HepG2 (cell line): Measurements from ENCODE around the gene HSF2BP. TPM values are rescaled to one million over a fixed set of nuclear protein-coding genes. Genes with fewer than 3 reads are reported as not detected.

ENCODE experiments used
- CC2D1A ChIP-seq: sonication (generic); formaldehyde crosslinking; IDR thresholded peaks from 2 replicates; pipeline ENCODE4 v1.8.1; 2023; ENCODE audit warnings: mild to moderate bottlenecking, missing genetic modification reagents
- FOSL2 ChIP-seq: sonication (generic); formaldehyde crosslinking; IDR thresholded peaks from 2 replicates; pipeline ENCODE4 v1.4.0; 2020; ENCODE audit warnings: missing genetic modification reagents
- FOXP4 ChIP-seq: sonication (generic); formaldehyde crosslinking; IDR thresholded peaks from 2 replicates; pipeline ENCODE4 v1.4.0; 2020; ENCODE audit warnings: missing genetic modification reagents
- JUNB ChIP-seq: sonication (generic); formaldehyde crosslinking; IDR thresholded peaks from 2 replicates; pipeline ENCODE4 v1.8.0; 2022; ENCODE audit warnings: missing genetic modification reagents, mild to moderate bottlenecking, borderline replicate concordance
- KDM6A ChIP-seq: IDR thresholded peaks from 2 replicates; pipeline ENCODE4 v1.6.1; 2016; ENCODE audit warnings: low read depth
- NFE2 ChIP-seq: sonication (generic); formaldehyde crosslinking; IDR thresholded peaks from 2 replicates; pipeline ENCODE4 v1.4.0; 2020; ENCODE audit warnings: missing genetic modification reagents
- NR2F6 ChIP-seq, 2 experiments: IDR thresholded peaks; 2 replicates each; pipeline ENCODE4 v1.6.1; 2016; ENCODE audit warnings: antibody characterized with exemption in 1 of 2, mild to moderate bottlenecking in 1 of 2
- PAF1 ChIP-seq: IDR thresholded peaks from 2 replicates; pipeline ENCODE4 v1.6.1; 2016; ENCODE audit warnings: missing genetic modification reagents, missing compliant biosample characterization
- POLR2G ChIP-seq: fragments of 200-400 bp; formaldehyde crosslinking; IDR thresholded peaks from 2 replicates; pipeline ENCODE4 v1.6.1; 2018; ENCODE audit warnings: mild to moderate bottlenecking, low read depth, low read length, moderate library complexity
- RCOR2 ChIP-seq: IDR thresholded peaks from 2 replicates; pipeline ENCODE4 v1.6.1; 2016; ENCODE audit warnings: missing biosample characterization, missing genetic modification reagents
- SOX13 ChIP-seq, 3 experiments: fragments of 450-650 bp in 1 of 3; sonication (generic) in 1 of 3; formaldehyde crosslinking in 1 of 3; IDR thresholded peaks in 2 of 3; conservative IDR thresholded peaks in 1 of 3; 2 replicates each; pipeline versions ENCODE4 v1.5.0 to v1.6.1; 2016 to 2020; ENCODE audit warnings: antibody characterized with exemption in 1 of 3, mild to moderate bottlenecking in 1 of 3, missing compliant biosample characterization in 1 of 3, missing genetic modification reagents in 1 of 3, moderate library complexity in 1 of 3
- TEAD3 ChIP-seq: optimal IDR thresholded peaks from 2 replicates; pipeline ENCODE3; 2016; ENCODE audit warnings: borderline replicate concordance
- THAP11 ChIP-seq: IDR thresholded peaks from 2 replicates; pipeline ENCODE4 v1.6.1; 2016; ENCODE audit warnings: missing biosample characterization, missing genetic modification reagents
- YY1 ChIP-seq: IDR thresholded peaks from 2 replicates; pipeline ENCODE4 v1.6.1; 2011; ENCODE audit warnings: low read length, low read depth, moderate library complexity, mild to moderate bottlenecking; ENCODE audit not compliant: insufficient read depth, insufficient replicate concordance
- ZFP82 ChIP-seq: sonication (generic); formaldehyde crosslinking; IDR thresholded peaks from 2 replicates; pipeline ENCODE4 v1.5.1; 2020; ENCODE audit warnings: mild to moderate bottlenecking, missing genetic modification reagents, borderline replicate concordance
- ZFY ChIP-seq: sonication (generic); formaldehyde crosslinking; IDR thresholded peaks from 2 replicates; pipeline ENCODE4 v1.4.0; 2020; ENCODE audit warnings: missing genetic modification reagents
- ZNF609 ChIP-seq: sonication (generic); formaldehyde crosslinking; IDR thresholded peaks from 2 replicates; pipeline ENCODE4 v1.4.0; 2020; ENCODE audit warnings: mild to moderate bottlenecking, missing genetic modification reagents, borderline replicate concordance
- polyA plus RNA-seq, 8 experiments: library from polyadenylated mRNA; depleted of rRNA in 3 of 8; stranded (reverse) in 7 of 8; unstranded in 1 of 8; fragments of >200 nt; fragmentation: Illumina TruSeq in 4 of 8; extraction: Trizol in 4 of 8; gene quantifications; 2 replicates each; pipeline versions ENCODE4 v1.2.1 to v1.2.3, GENCODE V29; 2011 to 2016; ENCODE audit warnings: low read depth in 4 of 8, missing spikeins in 1 of 8, mixed read lengths in 1 of 8; ENCODE audit not compliant: insufficient read depth in 1 of 8
- total RNA-seq, 5 experiments: library from RNA; depleted of rRNA; stranded (reverse); fragments of >200 nt; fragmentation: Illumina TruSeq; extraction: Trizol; gene quantifications; 2 replicates each; pipeline ENCODE4 v1.2.3, GENCODE V29; 2016; ENCODE audit warnings: low read depth in 1 of 5
- TF ChIP-seq, protein P1 (sequence below): sonication (generic); formaldehyde crosslinking; IDR thresholded peaks from 2 replicates; pipeline ENCODE4 v1.5.0; 2020; ENCODE audit warnings: missing genetic modification reagents
- TF ChIP-seq, protein P2 (sequence below): sonication (generic); formaldehyde crosslinking; IDR thresholded peaks from 2 replicates; pipeline ENCODE4 v1.4.0; 2020; ENCODE audit warnings: mild to moderate bottlenecking, low read depth, missing genetic modification reagents
- TF ChIP-seq, protein P3 (sequence below): sonication (generic); formaldehyde crosslinking; IDR thresholded peaks from 2 replicates; pipeline ENCODE4 v1.5.1; 2020; ENCODE audit warnings: mild to moderate bottlenecking, missing genetic modification reagents, moderate library complexity

The HSF2BP gene
- total and polyA plus RNA-seq, 2 of the 13 experiments (the other 11 are each of a cell fraction or from before 2014, with no cell fraction given): 0.67 to 2.2 TPM

DNA sequence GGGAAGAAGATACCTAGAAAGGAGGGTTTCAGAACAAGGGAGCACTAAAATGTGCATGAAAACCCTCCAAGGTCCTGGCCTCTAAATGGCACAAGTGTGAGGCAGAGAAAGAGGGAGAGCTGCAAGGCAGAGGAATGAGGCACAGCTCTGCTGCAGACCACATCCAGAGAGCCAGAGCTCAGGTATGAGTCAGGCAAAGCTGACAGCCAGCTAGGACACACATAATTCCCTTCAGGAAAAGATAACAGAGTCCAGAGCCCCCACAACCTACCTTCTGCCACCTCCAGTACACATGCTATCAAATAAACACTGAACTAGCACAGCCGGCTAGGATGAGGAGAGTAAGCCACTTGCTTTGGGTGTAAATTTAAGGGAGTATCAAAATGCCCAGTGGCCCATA, 62.2 kb downstream of the HSF2BP start (continued):
- TF ChIP-seq, protein P1, sequence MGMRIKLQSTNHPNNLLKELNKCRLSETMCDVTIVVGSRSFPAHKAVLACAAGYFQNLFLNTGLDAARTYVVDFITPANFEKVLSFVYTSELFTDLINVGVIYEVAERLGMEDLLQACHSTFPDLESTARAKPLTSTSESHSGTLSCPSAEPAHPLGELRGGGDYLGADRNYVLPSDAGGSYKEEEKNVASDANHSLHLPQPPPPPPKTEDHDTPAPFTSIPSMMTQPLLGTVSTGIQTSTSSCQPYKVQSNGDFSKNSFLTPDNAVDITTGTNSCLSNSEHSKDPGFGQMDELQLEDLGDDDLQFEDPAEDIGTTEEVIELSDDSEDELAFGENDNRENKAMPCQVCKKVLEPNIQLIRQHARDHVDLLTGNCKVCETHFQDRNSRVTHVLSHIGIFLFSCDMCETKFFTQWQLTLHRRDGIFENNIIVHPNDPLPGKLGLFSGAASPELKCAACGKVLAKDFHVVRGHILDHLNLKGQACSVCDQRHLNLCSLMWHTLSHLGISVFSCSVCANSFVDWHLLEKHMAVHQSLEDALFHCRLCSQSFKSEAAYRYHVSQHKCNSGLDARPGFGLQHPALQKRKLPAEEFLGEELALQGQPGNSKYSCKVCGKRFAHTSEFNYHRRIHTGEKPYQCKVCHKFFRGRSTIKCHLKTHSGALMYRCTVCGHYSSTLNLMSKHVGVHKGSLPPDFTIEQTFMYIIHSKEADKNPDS (CRISPR knock-in tag): no peak
- TF ChIP-seq CC2D1A (CRISPR knock-in tag): no peak
- 0 out of 2 replicates have a peak, but pooled peaks have one; percentile 19 for TF ChIP-seq ZNF609 (CRISPR knock-in tag)
- no peak for TF ChIP-seq RCOR2 (CRISPR knock-in tag)
- TF ChIP-seq ZFP82: no peak
- TF ChIP-seq NFE2 (CRISPR knock-in tag): no peak
- TF ChIP-seq JUNB (CRISPR knock-in tag): no peak
- TF ChIP-seq ZFY (CRISPR knock-in tag): no peak
- no peak for TF ChIP-seq PAF1 (CRISPR knock-in tag)
- no peak for TF ChIP-seq SOX13 (IDR thresholded peaks at IDR 0.05)
- TF ChIP-seq SOX13 (CRISPR knock-in tag; conservative IDR thresholded peaks at IDR 0.05 in 1 of 2, IDR thresholded peaks at IDR 0.05 in 1 of 2): peak in 1 of 2 experiments; percentile 29; a peak in 1 of 4 replicates
- TF ChIP-seq FOSL2: peak; percentile 81
- no peak for TF ChIP-seq YY1
- no peak for TF ChIP-seq NR2F6 (IDR thresholded peaks at IDR 0.05)
- no peak for TF ChIP-seq NR2F6 (CRISPR knock-in tag; IDR thresholded peaks at IDR 0.05)
- TF ChIP-seq POLR2G: no peak
- TF ChIP-seq TEAD3 (CRISPR knock-in tag): peak; percentile 72
- TF ChIP-seq, protein P2, sequence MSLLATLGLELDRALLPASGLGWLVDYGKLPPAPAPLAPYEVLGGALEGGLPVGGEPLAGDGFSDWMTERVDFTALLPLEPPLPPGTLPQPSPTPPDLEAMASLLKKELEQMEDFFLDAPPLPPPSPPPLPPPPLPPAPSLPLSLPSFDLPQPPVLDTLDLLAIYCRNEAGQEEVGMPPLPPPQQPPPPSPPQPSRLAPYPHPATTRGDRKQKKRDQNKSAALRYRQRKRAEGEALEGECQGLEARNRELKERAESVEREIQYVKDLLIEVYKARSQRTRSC (CRISPR knock-in tag): no peak
- TF ChIP-seq, protein P3, sequence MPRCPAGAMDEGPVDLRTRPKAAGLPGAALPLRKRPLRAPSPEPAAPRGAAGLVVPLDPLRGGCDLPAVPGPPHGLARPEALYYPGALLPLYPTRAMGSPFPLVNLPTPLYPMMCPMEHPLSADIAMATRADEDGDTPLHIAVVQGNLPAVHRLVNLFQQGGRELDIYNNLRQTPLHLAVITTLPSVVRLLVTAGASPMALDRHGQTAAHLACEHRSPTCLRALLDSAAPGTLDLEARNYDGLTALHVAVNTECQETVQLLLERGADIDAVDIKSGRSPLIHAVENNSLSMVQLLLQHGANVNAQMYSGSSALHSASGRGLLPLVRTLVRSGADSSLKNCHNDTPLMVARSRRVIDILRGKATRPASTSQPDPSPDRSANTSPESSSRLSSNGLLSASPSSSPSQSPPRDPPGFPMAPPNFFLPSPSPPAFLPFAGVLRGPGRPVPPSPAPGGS: no peak
- TF ChIP-seq FOXP4 (CRISPR knock-in tag): 0 out of 2 replicates have a peak, but pooled peaks have one; percentile 26
- TF ChIP-seq THAP11 (CRISPR knock-in tag): no peak
- TF ChIP-seq KDM6A (CRISPR knock-in tag): no peak
